ENCODE data around the gene SND1.

Gene SND1

GRCh38 chr7:127769137-127769536, 117.1 kb downstream of the SND1 start:
- no peak for TF ChIP-seq POLR2AphosphoS5 (IDR thresholded peaks at IDR 0.05; ENCODE audit: low read depth)
- TF ChIP-seq GABPA (IDR thresholded peaks at IDR 0.05; ENCODE audit: low read depth) = no peak
- TF ChIP-seq, protein P1, sequence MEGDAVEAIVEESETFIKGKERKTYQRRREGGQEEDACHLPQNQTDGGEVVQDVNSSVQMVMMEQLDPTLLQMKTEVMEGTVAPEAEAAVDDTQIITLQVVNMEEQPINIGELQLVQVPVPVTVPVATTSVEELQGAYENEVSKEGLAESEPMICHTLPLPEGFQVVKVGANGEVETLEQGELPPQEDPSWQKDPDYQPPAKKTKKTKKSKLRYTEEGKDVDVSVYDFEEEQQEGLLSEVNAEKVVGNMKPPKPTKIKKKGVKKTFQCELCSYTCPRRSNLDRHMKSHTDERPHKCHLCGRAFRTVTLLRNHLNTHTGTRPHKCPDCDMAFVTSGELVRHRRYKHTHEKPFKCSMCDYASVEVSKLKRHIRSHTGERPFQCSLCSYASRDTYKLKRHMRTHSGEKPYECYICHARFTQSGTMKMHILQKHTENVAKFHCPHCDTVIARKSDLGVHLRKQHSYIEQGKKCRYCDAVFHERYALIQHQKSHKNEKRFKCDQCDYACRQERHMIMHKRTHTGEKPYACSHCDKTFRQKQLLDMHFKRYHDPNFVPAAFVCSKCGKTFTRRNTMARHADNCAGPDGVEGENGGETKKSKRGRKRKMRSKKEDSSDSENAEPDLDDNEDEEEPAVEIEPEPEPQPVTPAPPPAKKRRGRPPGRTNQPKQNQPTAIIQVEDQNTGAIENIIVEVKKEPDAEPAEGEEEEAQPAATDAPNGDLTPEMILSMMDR (IDR thresholded peaks at IDR 0.05; ENCODE audit: insufficient read depth, low read length) = no peak
- TF ChIP-seq REST (IDR thresholded peaks at IDR 0.05; ENCODE audit: insufficient replicate concordance, low read depth) = no peak
- TF ChIP-seq SPI1 (IDR thresholded peaks at IDR 0.05; ENCODE audit: borderline replicate concordance, low read depth) = no peak
- DNase-seq (ENCODE audit: low read depth in 1 of 2, low spot score in 1 of 2) = no peak
- H3K27me3 ChIP-seq (ENCODE audit: insufficient read depth, poor library complexity, severe bottlenecking) = no peaks in the 10 kb centered on the region
- H3K27ac ChIP-seq (replicated peaks) = no peak overlapping the region
- no peak overlapping the region for H3K4me3 ChIP-seq (replicated peaks; ENCODE audit: insufficient read depth, low read length)

DNA sequence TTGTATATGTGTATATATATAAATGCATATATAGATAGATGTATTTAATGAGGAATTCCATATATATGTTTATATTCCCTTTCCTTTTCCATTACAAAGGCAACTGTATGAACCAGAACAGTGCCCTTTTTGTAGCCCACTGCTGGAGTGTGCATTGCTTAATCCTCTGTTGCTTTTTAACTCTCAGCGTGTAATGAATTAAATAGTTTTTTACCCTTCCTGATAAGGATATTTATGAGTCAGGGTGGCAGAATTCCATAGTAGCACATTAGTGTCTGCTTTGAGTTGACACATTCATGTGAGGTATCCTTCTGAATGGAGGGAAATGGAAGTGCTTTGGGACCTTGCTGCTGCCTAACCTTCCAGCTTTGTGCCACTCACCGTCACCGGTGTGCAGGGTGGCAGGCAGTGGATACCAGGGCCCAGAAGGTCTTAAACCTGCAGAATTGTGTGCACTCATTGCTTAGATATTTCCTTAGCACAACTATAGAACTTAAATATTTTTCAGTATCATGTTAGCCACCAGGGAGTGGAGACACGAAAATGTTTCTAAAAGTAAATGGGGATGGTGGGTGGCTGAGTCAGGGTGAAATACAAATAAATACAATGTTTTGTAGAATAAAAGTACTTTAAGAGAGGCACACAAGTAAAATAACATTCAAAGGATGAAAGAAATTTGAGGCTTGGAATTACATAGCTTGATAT, 117.9 kb downstream of the SND1 start:
- Histone ChIP-seq H3K27me3 (ENCODE audit: insufficient read depth, poor library complexity, severe bottlenecking) (no peaks in the 10 kb centered on the region), H3K4me3 (replicated peaks; ENCODE audit: insufficient read depth, low read length) (no peak overlapping the region), H3K27ac (replicated peaks) (no peak overlapping the region)
- no peak for DNase-seq (ENCODE audit: low read depth in 1 of 2, low spot score in 1 of 2)
- no peak for TF ChIP-seq SPI1 (IDR thresholded peaks at IDR 0.05; ENCODE audit: borderline replicate concordance, low read depth)
- TF ChIP-seq REST (IDR thresholded peaks at IDR 0.05; ENCODE audit: insufficient replicate concordance, low read depth) = no peak
- TF ChIP-seq GABPA (IDR thresholded peaks at IDR 0.05; ENCODE audit: low read depth) = no peak
- no peak for TF ChIP-seq POLR2AphosphoS5 (IDR thresholded peaks at IDR 0.05; ENCODE audit: low read depth)
- TF ChIP-seq, protein P1 (IDR thresholded peaks at IDR 0.05; ENCODE audit: insufficient read depth, low read length) = no peak

DNA sequence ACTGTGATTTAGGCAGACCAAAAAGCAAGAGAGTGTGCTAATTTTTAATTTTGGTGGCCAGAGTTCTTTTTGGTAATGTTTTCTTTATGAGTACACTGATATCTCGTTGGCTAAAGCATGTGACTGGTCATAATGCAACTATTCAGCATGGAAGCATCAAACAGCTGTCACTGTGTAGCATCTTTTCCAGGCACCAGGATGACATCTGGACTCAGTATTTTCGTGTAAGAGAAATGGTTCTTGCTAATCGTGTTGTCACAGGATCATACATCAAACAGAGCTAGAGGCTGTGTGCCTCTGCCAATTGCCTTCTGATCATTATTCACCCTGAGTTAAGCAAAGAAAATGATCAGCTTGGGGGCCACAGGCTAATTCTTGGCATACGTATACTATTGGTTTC, 118.9 kb downstream of the SND1 start:
- TF ChIP-seq REST (IDR thresholded peaks at IDR 0.05; ENCODE audit: insufficient replicate concordance, low read depth) (no peak), POLR2AphosphoS5 (IDR thresholded peaks at IDR 0.05; ENCODE audit: low read depth) (no peak), GABPA (IDR thresholded peaks at IDR 0.05; ENCODE audit: low read depth) (no peak)
- TF ChIP-seq, protein P1 (IDR thresholded peaks at IDR 0.05; ENCODE audit: insufficient read depth, low read length) = no peak
- no peak for DNase-seq (ENCODE audit: low read depth in 1 of 2, low spot score in 1 of 2)
- Histone ChIP-seq H3K4me3 (replicated peaks; ENCODE audit: insufficient read depth, low read length) (no peak overlapping the region), H3K27ac (replicated peaks) (no peak overlapping the region), H3K27me3 (ENCODE audit: insufficient read depth, poor library complexity, severe bottlenecking) (no peaks in the 10 kb centered on the region)

All from HL-60 (cell line).